Suppressor macrophage treated with lipopolysaccharide for 4 hours (primary cell): ENCODE measurements around the gene KIAA1191.
A peak's percentile ranks its signal among the peaks of the same experiment; 100 is the strongest.
"Not testable (repeated sequence)": the region's sequence is repeated elsewhere in the genome, so short reads cannot be mapped to it uniquely, and the experiment has no call there.

Experiments
- DNase-seq: peaks from one replicate; pipeline ENCODE4 v3.0.0-alpha.2; 2020

KIAA1191 gene

GRCh38 chr5:176361437-176362232 is at the start of gene KIAA1191:
Gene KIAA1191 (minus strand): TSS chr5:176361764. CDS start chr5:176359508, 2,256 bp downstream.
- peak; percentile 94 for DNase-seq

GRCh38 chr5:176410486-176411180 is 49.1 kb upstream of the KIAA1191 start:
- no peak for DNase-seq

- DNase-seq, result no peak
Observed at GRCh38 chr5:176409765-176410164, 48.2 kb upstream of the KIAA1191 start.

GRCh38 chr5:176408590-176408989 is 47.0 kb upstream of the KIAA1191 start:
- DNase-seq, result no peak

- not testable (repeated sequence) for DNase-seq
Observed at GRCh38 chr5:176408252-176408573, 46.6 kb upstream of the KIAA1191 start.

- no peak for DNase-seq
Observed at GRCh38 chr5:176407456-176408251, 46.1 kb upstream of the KIAA1191 start.

- no peak for DNase-seq
Observed at GRCh38 chr5:176406436-176407052, 45.0 kb upstream of the KIAA1191 start.

- DNase-seq, result no peak
Observed at GRCh38 chr5:176405656-176406435, 44.3 kb upstream of the KIAA1191 start.

- DNase-seq, result no peak
Observed at GRCh38 chr5:176401281-176402205, 40.0 kb upstream of the KIAA1191 start.

GRCh38 chr5:176400382-176401156 is 39.0 kb upstream of the KIAA1191 start:
- no peak for DNase-seq

- DNase-seq, result no peak
Observed at GRCh38 chr5:176397736-176398420, 36.3 kb upstream of the KIAA1191 start.

GRCh38 chr5:176396330-176396729 is 34.8 kb upstream of the KIAA1191 start:
- DNase-seq, result no peak

GRCh38 chr5:176394881-176395675 is 33.5 kb upstream of the KIAA1191 start:
- DNase-seq, result no peak

- no peak for DNase-seq
Observed at GRCh38 chr5:176394096-176394495, 32.5 kb upstream of the KIAA1191 start.

- no peak for DNase-seq
Observed at GRCh38 chr5:176392526-176392925, 31.0 kb upstream of the KIAA1191 start.

- peak; percentile 57 for DNase-seq
Observed at GRCh38 chr5:176391999-176392398, 30.4 kb upstream of the KIAA1191 start.

GRCh38 chr5:176391479-176391878 is 29.9 kb upstream of the KIAA1191 start:
- DNase-seq, result no peak
